ENCODE measurements around the gene C20orf141.
"Not testable (repeated sequence)": the region's sequence is repeated elsewhere in the genome, so short reads cannot be mapped to it uniquely, and the experiment has no call there.

C20orf141 gene, protein sequence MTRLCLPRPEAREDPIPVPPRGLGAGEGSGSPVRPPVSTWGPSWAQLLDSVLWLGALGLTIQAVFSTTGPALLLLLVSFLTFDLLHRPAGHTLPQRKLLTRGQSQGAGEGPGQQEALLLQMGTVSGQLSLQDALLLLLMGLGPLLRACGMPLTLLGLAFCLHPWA

GRCh38 chr20:2814587-2815051, at the start of gene C20orf141:
Gene C20orf141 (plus strand): TSS chr20:2814987. CDS start chr20:2815185, 198 bp downstream.
- DNase-seq, result no peak

GRCh38 chr20:2767768-2768631, 46.8 kb upstream of the C20orf141 start:
- DNase-seq, result no peak

- DNase-seq, result no peak
Measured at GRCh38 chr20:2768632-2769015, 46.2 kb upstream of the C20orf141 start.

DNA sequence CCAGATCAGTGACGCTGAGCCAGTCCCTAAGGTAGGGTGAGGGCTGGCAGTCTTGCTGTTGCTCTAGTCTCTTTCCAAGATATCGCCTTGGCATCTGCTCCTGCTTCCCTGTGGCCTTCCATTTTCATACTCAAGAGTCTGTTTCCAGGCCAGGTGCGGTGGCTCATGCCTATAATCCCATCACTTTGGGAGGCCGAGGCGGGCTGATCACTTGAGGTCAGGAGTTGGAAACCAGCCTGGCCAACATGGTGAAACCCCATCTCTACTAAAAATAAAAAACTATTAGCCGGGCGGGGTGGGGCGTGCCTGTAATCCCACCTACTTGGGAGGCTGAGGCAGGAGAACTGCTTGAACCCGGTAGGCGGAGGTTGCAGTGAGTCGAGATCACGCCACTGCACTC, 44.7 kb upstream of the C20orf141 start:
- DNase-seq, result not testable (repeated sequence)

DNA sequence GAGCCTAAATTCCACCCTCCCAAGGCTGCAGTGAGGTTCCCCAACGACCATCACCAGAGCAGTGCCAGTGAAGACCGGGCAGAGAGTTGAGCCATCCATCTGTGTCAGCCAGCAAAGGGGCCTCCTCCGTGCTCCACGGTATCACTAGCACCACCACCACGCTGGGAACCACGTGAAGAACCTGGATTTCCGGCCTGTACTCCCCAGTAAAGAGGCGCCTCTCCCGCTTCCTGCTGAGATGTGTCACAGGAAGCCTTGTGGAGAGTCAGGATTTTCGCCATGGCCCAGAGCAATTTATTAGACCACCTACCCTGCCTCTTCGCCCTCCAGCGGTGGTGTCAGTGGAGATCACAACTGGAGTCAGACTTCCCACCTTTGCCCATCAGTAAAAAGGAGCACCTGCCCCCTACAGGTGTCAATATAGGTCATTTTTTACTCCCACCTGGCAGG, 43.1 kb upstream of the C20orf141 start:
- DNase-seq, result no peak

DNA sequence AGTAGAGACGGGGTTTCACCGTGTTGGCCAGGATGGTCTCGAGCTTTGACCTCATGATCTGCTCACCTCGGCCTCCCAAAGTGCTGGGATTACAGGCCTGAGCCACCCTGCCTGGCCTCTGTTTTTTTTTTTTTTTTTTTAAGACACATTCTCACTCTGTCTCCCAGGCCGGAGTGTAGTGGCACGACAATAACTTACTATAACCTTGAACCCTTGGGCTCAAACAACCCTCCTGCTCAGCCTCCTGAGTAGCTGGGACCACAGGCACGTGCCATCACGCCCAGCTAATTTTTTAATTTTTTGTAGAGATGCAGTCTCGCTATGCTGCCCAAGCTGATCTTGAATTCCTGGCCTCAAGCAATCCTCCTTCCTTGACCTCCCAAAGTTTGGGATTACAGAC, 41.0 kb upstream of the C20orf141 start:
- no peak for DNase-seq

GRCh38 chr20:2775139-2775538, 39.6 kb upstream of the C20orf141 start:
- DNase-seq, result no peak

DNA sequence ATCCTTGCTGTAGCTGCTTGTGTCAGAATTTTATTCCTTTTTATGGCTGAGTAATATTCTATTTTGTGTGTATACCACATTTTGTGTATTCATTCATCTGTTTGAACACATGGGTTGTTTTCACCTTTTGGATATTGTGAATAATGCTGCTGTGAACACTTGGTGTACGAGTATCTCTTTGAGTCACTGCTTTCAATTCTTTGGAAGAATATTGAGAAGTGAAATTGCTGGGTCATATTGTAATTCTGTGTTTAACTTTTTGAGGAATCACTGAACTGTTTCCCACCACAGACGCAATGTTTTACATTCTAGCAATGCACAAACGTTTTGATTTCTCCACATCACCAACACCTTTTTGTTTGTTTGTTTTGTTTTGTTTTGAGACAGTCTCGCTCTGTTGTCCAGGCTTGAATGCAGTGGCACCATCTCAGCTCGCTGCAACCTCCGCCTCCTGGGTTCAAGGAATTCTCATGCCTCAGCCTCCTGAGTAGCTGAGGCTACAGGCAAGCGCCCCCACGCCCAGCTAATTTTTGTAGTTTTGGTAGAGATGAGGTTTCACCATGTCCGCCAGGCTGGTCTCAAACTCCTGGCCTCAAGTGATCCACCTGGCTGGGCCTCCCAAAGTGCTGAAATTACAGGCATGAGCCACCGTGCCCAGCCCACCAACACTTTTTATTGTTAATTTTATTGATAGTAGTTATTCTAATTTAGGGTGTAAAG, 36.0 kb upstream of the C20orf141 start:
- no peak for DNase-seq

DNA sequence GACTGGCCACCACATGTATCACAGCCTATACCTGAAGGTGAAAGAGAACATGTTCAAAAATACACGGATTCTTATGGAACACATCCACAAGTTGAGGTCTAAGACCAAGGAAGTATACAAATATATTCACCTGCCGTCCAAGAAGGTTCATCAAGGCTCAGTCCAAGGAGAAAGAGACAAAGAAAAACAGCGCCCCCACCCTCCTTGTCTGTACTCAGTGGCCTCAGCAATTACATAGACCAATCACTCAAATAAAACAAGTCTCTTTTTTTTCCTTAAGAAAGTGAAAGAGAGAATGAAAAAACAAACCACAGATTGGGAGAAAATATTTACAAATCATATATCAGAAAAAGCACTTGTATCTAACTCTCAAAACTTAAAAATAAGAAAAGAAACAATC, 33.8 kb upstream of the C20orf141 start:
- no peak for DNase-seq

- DNase-seq, result no peak
Measured at GRCh38 chr20:2783908-2784566, 30.8 kb upstream of the C20orf141 start.

GRCh38 chr20:2793471-2793870, 21.3 kb upstream of the C20orf141 start:
- DNase-seq, result no peak

DNA sequence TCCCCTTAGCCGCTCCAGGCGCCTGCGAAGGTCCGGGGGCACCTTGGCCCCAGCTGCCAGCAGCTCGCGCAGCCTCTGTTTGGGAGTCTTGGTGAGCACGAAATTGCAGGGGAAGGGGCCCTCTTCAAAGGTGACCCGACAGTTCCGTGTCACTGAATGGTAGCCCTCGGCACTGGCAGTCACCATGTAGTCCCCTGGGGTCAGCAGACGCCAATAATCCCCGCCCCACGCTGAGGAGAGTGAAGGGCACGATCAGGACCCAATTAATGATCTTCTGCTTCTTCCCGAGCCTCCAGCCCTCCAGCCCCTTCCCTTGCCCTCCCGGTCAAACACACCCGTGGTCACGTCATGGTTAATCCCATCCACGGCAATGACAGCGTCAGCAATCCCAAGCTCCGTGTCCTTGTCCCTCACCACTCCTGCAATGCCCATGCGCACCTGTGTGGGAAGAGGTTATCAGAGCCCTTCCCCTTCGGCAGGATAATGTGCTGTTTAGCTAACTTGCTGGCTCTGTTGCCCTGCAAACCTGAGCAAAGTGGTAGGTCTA, 20.5 kb upstream of the C20orf141 start:
- no peak for DNase-seq

- no peak for DNase-seq
Measured at GRCh38 chr20:2794866-2795447, 19.8 kb upstream of the C20orf141 start.

DNA sequence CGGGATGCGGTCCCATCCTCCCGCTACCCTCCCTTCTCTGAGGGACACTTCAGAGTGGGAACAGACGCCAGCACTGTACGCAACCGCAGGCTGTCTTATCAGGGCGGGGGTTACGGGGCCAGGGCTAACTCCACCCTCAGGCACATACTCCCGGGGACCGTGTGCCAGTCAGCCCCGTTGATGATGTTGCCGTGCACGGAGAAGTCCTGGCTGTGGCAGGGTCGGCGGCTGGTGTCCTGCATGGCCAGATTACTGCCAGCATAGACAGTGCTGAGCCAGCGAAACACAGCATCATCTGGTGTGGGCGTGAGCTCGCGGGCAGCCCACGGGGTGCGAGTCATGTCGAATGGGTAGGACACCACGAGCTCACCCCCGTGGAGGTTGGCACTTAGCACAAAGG, 19.3 kb upstream of the C20orf141 start:
- DNase-seq, result no peak

DNA sequence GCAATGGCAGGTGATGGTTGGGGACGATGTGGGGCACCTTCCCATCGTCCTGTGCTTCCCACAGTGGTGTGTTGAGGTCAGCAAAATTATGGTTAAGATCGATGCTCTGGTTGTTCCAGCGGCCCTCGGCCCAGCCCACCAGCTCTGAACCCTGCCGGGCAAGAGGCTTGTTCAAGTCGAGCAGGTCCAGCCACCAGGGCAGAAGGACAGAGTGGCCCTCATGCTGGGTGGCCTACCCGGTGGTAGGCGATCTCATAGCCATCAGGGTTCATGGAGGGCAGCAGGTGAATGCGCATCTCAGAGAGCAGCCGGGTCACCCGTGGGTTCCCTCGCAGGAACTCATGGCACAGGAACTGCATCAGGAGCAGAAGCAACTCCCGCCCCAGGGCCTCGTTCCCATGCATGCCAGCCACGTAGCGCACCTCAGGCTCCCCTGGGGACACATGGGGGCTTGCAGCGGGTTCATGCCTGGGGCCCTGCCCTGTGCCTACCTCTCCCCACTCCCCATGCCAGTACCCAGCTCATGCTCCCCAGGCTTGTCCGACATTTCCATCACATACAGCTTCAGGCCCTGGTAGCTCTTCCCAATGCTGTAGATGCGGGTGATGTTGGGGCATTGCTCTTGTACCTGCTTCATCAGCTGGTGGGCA, 18.7 kb upstream of the C20orf141 start:
- no peak for DNase-seq

DNA sequence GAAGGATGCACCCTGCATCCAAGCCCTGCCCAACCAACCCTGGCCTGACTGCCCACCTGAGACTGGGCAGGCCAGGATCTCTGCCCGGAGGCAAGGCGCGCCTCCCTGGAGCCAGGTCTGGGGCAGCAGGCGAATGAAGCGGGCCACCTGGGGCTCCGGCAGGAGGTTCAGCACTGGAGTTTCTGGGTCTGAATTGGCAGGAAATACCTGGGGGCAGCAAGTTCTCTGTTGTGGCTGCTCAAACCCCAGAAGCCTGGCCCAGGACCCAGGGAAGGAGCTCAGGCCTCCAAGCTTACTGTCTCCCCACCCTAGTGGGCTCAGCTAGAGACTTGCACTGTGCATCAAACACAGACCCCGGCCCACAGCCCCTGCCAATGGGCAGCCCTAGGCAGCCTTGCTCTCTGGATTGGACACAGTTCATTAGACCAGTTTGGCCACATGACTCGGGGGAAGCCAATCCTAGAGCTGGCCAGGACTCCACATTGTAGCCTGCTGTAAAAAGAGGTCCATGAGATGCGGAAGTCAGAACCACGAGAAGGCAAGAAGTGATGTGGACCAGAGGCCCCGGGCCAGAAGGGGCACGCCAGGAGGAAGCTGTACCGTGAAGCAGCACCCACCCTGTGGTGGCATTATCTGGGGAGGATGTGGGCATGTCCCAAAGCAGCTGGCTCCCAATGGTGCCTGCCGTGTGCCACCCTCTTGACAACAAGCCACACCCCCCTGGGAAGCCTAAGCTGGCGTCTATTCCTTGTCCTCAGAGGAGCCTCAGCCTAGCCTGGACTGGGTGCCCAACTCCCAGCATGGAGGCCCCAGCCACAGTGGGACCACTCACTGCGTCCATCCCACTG, 17.4 kb upstream of the C20orf141 start:
- no peak for DNase-seq

GRCh38 chr20:2798095-2798805, 16.5 kb upstream of the C20orf141 start:
- DNase-seq, result no peak

- no peak for DNase-seq
Measured at GRCh38 chr20:2798814-2799213, 16.0 kb upstream of the C20orf141 start.

GRCh38 chr20:2799271-2799670, 15.5 kb upstream of the C20orf141 start:
- no peak for DNase-seq

Measured in NK-92 treated with Interleukin-12 subunit alpha and Interleukin-12 subunit beta, amount 100 ng/mL, for 24 hours (cell line).